Stimulated activated CD4-positive, alpha-beta T cell treated with anti-CD3 and anti-CD28 coated beads, Interleukin-2, amount 100 ng/mL, for 4 hours (primary cell): ENCODE data around the gene ADD1.

Source experiments
- DNase-seq: peaks from one replicate; pipeline ENCODE4 v3.0.0-alpha.2; 2020; ENCODE audit warnings: low read depth

The ADD1 gene

GRCh38 chr4:2835978-2836377 is 7.7 kb upstream of the ADD1 start:
- DNase-seq = no peak

- no peak for DNase-seq
Measured at GRCh38 chr4:2836391-2836859, 7.2 kb upstream of the ADD1 start.

GRCh38 chr4:2837110-2837903 is 6.3 kb upstream of the ADD1 start:
- DNase-seq = no peak

- DNase-seq = peak; percentile 56
Measured at GRCh38 chr4:2837904-2838496, 5.6 kb upstream of the ADD1 start.

GRCh38 chr4:2839060-2839459 is 4.6 kb upstream of the ADD1 start:
- no peak for DNase-seq

GRCh38 chr4:2842687-2843262 is 869 bp upstream of the ADD1 start:
- no peak for DNase-seq

- DNase-seq = no peak
Measured at GRCh38 chr4:2843941-2844584, 419 bp downstream of the ADD1 start.

GRCh38 chr4:2846172-2846571 is 2.5 kb downstream of the ADD1 start:
- no peak for DNase-seq

- DNase-seq = no peak
Measured at GRCh38 chr4:2847302-2847871, 3.7 kb downstream of the ADD1 start.

- DNase-seq = no peak
Measured at GRCh38 chr4:2848449-2848848, 4.8 kb downstream of the ADD1 start.

- no peak for DNase-seq
Measured at GRCh38 chr4:2849267-2850152, 5.9 kb downstream of the ADD1 start.

GRCh38 chr4:2850966-2851798 is 7.5 kb downstream of the ADD1 start:
- no peak for DNase-seq

GRCh38 chr4:2852481-2852921 is 8.9 kb downstream of the ADD1 start:
- no peak for DNase-seq

GRCh38 chr4:2855584-2855983 is 11.9 kb downstream of the ADD1 start:
- DNase-seq = no peak

- DNase-seq = no peak
Measured at GRCh38 chr4:2856266-2856665, 12.6 kb downstream of the ADD1 start.

- DNase-seq = no peak
Measured at GRCh38 chr4:2857349-2857927, 13.8 kb downstream of the ADD1 start.

- DNase-seq = no peak
Measured at GRCh38 chr4:2858451-2859217, 15.0 kb downstream of the ADD1 start.

GRCh38 chr4:2859514-2859913 is 15.9 kb downstream of the ADD1 start:
- no peak for DNase-seq
